CD4-positive, alpha-beta T cell treated with Interferon alpha-2 for 1 hour (primary cell): ENCODE measurements around the gene PTK7.

Source experiments
- DNase-seq, 2 donors: peaks; one replicate each; pipeline ENCODE4 v3.0.0-alpha.2; 2020 to 2022

Gene PTK7

DNA sequence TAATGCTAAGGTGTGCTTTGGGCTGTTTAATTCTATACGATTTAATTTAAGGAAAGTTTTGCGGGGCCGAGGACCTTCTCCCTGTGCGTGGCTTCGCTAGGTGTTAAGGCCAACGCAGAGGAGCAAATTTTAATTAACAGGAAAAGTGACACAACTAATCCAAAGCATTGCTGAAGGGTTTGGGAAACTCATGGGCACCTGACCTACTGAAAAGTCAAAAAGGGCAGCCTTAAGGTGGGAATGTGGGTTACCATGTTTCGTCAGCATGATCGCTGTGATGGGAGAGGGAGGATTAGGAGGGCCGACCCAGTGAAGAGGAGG, 105.5 kb downstream of the PTK7 start:
- DNase-seq, result no peak

- DNase-seq, result peak; percentile 78 to 85
These were observed 106.1 kb downstream of the PTK7 start, which contains the start of gene CUL9 for GRCh38 chr6:43181942-43182860. CUL9 (plus strand) TSS chr6:43182196; CDS start chr6:43184311, 2,115 bp downstream.

DNA sequence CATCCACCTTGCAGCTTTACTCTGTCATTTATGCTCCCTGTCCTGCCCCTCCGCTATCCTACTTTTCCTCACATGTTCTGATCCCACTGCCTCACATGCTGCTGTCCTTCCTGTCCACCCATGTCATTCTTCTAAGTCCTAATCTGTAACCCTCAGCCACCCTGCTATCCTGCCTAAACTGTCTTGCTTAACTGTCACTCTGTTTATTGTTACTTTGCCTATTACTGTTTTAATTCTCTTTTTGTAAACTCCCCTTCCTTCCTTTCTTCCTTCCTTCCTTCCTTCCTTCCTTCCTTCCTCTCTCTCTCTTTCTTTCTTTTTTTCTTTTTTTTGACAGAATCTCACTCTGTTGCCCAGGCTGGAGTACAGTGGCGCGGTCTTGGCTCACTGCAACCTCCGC, 107.3 kb downstream of the PTK7 start:
- no peak for DNase-seq

- DNase-seq, result no peak
These were observed 108.3 kb downstream of the PTK7 start for GRCh38 chr6:43184268-43184985.

GRCh38 chr6:43185391-43185985, 109.4 kb downstream of the PTK7 start:
- peak in 1 of 2 donors; percentile 49 for DNase-seq

GRCh38 chr6:43186019-43186418, 109.9 kb downstream of the PTK7 start:
- no peak for DNase-seq

DNA sequence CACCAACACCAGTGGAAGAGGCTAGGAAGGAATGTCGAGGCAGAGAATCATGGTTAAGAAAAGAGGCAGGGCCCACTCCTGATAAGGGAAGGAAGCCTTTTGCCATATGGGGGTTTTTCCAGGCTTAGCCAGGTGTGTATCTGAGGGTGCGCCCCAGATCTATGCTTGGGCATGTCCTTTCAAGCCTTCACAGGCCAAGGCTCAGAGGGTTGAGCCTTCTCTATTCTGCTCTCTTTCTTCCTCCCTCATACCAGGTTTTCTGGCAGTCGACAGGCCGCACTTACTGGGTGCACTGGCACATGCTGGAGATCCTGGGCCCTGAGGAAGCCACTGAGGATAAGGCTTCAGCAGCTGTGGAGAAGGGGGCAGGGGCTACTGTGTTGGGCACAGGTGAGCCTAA, 110.6 kb downstream of the PTK7 start:
- no peak for DNase-seq

DNA sequence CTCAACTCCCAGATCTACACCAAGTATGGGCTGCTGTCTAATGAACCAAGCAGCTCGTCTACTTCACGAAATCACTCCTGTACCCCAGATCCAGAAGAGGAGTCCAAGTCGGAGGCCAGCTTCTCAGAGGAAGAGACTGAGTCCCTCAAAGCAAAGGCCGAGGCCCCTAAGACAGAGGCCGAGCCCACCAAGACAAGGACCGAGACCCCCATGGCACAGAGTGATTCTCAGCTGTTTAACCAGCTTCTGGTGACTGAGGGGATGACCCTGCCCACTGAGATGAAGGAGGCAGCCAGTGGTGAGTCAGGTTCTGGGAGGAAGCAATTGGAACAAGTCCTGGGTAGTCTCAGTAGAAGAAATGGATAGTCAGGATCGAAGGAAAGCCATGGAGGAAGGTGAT, 111.7 kb downstream of the PTK7 start:
- DNase-seq, result no peak

DNA sequence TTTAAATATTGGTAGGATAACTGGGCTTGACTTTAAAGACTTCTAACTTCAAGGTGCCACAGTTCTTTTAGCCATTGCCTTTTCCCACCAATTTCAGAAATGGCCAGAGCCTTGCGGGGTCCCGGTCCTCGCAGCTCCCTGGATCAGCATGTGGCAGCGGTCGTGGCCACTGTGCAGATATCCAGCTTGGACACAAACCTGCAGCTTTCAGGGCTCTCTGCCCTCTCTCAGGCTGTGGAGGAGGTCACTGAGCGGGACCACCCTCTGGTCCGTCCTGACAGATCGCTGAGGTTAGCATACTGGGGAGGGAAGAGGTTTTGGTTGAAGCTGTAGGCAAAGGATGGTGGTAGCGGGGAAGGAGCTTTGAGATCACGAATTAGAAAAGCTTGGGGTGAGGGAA, 112.3 kb downstream of the PTK7 start:
- DNase-seq, result no peak

DNA sequence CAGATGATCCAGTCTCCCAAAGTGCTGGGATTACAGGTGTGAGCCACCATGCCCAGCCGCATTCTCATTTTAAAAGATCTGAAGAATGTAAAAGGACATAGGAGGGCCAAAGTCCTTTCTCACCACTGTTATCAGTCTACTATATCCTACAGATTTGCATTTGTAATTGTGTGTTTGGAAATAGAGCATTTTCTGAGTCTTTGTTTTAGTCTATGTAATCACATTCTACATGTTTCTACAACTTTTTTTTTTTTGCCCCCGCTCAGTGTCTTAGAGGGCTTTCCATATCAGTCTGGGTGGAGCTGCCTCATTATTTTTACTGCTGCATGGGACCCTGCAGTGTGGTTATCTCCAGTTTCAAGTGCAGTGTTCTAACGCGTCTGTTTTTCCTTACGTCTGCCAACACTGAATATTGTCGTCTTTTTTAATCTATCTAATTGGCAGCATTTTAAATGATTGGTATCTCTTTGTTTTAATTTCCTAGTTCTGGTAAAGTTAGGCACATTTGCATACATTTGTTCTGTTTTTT, 113.7 kb downstream of the PTK7 start:
- DNase-seq, result no peak

DNA sequence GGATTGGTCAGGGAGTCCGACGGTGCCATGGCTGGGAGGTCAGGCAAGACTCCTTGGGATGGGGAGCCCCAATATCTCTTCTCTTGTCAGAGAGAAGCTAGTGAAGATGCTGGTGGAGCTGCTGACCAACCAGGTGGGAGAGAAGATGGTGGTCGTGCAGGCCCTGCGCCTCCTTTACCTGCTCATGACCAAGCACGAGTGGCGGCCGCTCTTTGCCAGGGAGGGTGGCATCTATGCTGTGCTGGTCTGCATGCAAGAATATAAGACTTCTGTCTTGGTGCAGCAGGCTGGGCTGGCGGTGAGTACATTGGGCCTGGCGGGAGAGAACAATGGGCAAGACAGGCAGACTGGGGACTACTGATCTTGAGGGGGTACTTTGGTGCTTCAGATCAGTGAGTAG, 116.8 kb downstream of the PTK7 start:
- DNase-seq, result no peak

- no peak for DNase-seq
These were observed 117.8 kb downstream of the PTK7 start for GRCh38 chr6:43193929-43194328.

- DNase-seq, result no peak
These were observed 120.2 kb downstream of the PTK7 start for GRCh38 chr6:43196337-43196736.

DNA sequence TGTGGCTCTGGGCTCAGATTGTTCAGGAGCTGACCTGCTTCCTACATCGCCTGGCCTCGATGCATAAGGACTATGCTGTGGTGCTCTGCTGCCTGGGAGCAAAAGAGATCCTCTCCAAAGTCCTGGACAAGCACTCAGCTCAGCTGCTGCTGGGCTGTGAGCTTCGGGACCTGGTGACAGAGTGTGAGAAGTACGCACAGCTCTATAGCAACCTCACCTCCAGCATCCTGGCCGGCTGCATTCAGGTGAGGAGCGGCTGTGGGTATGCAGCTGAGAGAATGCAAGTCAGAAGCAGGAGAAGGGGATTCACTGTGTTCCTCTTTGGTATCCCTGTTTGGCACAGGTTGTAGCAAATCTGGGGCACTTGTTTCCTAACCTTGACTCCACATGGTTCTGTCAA, 123.8 kb downstream of the PTK7 start:
- no peak for DNase-seq

DNA sequence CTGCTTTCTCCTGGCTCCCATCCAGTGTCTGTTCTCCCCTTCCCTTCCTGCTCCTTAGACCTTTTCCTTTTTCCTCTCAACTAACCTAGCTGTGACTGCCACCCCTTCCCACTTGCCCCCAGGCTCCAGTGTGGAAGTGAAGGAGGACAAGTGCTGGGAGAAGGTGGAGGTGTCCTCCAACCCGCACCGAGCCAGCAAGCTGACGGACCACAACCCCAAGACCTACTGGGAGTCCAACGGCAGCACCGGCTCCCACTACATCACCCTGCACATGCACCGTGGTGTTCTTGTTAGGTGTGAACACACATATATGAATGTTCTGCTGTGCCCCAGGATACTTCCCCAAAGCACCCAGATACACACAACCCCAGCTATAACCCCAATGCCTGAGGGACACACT, 124.4 kb downstream of the PTK7 start:
- DNase-seq, result no peak

DNA sequence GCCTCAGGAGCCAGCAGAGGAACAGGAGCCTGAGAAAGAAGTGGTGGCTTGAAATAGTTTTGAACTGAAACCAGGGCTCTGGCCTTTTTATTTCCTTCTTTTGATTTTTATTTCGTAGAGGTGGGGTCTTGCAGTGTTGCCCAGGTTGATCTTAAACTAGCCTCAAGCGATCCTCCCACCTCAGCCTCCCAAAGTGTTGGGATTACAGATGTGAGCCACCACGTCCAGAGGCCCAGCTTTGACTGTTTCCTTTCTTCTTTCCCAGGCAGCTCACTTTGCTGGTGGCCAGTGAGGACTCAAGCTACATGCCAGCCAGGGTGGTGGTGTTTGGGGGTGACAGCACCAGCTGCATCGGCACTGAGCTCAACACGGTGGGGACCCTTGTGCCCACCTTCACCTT, 126.3 kb downstream of the PTK7 start:
- no peak for DNase-seq

DNA sequence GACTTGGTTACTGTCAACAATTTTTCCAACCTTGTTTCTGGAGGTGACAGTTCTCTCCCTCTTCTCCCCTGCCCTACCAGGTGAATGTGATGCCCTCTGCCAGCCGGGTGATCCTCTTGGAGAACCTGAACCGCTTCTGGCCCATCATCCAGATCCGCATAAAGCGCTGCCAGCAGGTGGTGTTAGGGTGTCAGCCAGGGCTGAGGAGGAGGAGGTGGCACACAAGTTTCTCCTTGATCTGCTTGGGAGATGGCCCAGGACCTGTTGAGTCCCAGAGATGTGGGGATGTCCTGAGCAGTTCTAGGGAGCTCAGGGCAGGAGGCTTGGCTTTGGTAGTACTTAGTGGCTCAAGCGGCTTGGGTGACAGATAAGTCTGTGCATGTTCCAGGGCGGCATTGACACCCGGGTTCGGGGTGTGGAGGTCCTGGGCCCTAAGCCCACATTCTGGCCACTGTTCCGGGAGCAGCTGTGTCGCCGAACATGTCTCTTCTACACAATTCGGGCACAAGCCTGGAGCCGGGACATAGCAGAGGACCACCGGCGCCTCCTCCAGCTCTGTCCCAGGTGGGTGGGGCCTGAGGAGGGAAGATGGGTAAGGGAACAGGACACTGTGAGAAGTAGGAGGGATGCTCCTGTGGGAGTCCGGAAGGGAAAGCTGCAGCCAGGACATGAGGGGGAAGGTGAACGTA, 127.1 kb downstream of the PTK7 start:
- DNase-seq, result no peak

GRCh38 chr6:43203718-43204095, 127.6 kb downstream of the PTK7 start:
- no peak for DNase-seq

DNA sequence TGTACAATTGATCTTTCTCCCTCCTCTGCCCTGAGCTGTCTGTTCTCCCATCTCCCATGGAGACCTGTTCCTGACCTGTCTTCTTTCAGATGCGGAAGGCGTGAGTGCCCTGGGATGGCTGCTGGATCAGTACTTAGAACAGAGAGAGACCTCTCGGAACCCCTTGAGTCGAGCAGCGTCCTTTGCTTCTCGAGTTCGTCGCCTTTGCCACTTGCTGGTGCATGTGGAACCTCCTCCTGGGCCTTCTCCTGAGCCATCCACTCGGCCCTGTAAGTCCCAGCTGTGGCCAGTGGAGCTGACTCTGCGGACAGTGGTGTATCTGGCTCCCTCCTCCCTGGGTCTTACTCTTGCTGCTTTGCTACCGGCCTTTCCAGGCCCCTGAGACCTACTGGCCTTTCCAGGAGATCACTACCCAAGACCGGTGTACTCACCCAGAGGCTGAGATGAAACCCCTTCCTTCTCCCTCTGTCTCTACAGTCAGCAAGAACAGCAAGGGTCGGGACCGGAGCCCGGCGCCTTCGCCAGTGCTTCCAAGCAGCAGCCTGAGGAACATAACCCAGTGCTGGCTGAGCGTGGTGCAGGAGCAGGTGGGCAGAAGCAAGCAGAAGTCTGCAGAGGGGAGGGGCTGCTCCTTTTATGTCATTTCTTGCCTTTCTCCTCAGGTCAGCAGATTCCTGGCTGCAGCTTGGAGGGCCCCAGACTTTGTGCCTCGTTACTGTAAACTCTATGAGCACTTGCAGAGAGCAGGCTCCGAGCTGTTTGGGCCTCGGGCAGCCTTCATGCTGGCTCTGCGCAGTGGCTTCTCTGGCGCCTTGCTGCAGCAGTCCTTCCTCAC, 128.4 kb downstream of the PTK7 start:
- no peak for DNase-seq

DNA sequence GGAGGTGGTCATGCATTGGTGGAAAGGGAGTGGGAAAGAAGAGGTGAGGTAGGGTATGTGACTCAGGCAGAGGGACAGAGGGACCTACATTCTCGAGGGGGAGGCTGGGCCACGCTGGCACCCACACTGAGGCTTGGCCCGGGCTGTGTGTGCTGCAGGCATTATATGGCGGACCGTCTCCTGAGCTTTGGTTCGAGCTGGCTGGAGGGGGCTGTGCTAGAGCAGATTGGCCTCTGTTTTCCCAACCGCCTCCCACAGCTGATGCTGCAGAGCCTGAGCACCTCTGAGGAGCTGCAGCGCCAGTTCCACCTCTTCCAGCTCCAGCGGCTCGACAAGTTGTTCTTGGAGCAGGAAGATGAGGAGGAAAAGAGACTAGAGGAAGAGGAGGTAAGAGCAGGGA, 129.7 kb downstream of the PTK7 start:
- DNase-seq, result no peak

DNA sequence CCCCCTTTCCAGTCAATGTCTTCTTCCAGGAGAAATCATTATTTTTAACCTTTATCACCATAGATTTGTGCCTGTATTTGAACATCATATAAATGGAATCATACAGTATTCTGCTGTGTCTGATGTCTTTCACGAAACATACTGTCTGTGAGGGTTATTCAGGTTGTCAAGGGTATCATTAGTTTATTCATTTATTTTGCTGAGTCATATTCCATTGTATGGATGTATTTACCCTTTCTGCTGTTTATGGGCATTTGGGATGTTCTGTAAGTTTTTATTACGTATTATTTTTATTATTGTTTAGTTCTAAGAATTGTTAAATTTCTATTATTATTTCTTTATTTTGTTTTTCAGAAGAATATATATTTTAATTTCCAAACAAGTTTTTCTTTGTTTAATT, 131.2 kb downstream of the PTK7 start:
- DNase-seq, result no peak
